CD4-positive, alpha-beta memory T cell (primary cell): Measurements from ENCODE around the gene ETV6. TPM values are rescaled to one million over a fixed set of nuclear protein-coding genes. Genes with fewer than 3 reads are reported as not detected.
A peak's percentile ranks its signal among the peaks of the same experiment; 100 is the strongest.
"Not testable (repeated sequence)": the region's sequence is repeated elsewhere in the genome, so short reads cannot be mapped to it uniquely, and the experiment has no call there.

ENCODE experiments used
- CTCF ChIA-PET: fragments of 350-600 bp; sonication (Branson Sonifier 250); formaldehyde crosslinking; loops from one replicate; lab custom pipeline; 2021; ENCODE audit warnings: inconsistent platforms; ENCODE audit not compliant: partially characterized antibody; lab: Charles Lee
- POLR2A ChIA-PET: fragments of 350-600 bp; sonication (Branson Sonifier 250); formaldehyde crosslinking; loops from one replicate; lab custom pipeline; 2021; ENCODE audit not compliant: partially characterized antibody; lab: Charles Lee
- DNase-seq, 5 donors: peaks; one replicate each; pipeline versions ENCODE4 v3.0.0 to v3.0.0-alpha.2; 2020 to 2022; ENCODE audit warnings: mixed read lengths in 1 of 5
- H3K27ac ChIP-seq: one replicate; pipeline ENCODE4 v1.7.0; 2013; ENCODE audit warnings: low read depth, low read length
- H3K27me3 ChIP-seq: 2 replicates; pipeline ENCODE4 v1.7.0; 2013; ENCODE audit warnings: mild to moderate bottlenecking, low read length, moderate library complexity; ENCODE audit not compliant: insufficient read depth
- H3K36me3 ChIP-seq: 2 replicates; pipeline ENCODE4 v1.7.0; 2013; ENCODE audit warnings: mild to moderate bottlenecking, low read length, moderate library complexity; ENCODE audit not compliant: insufficient read depth
- H3K4me1 ChIP-seq: 2 replicates; pipeline ENCODE4 v1.7.0; 2013; ENCODE audit warnings: mild to moderate bottlenecking, low read length, moderate library complexity; ENCODE audit not compliant: insufficient read depth
- H3K4me3 ChIP-seq, 2 donors: one replicate each; pipeline ENCODE4 v1.7.0; 2013; ENCODE audit warnings: low read length in 2 of 2, mild to moderate bottlenecking in 1 of 2
- H3K9me3 ChIP-seq, 2 donors: one replicate each; pipeline ENCODE4 v1.7.0; 2013; ENCODE audit warnings: low read length in 2 of 2, control low read depth in 1 of 2; ENCODE audit not compliant: control insufficient read depth in 1 of 2
- H3K27ac Mint-ChIP-seq, 7 donors: one replicate each; pipeline ENCODE4 v1.8.0; 2020 to 2021; ENCODE audit warnings: mixed read lengths in 7 of 7, mild to moderate bottlenecking in 6 of 7, inconsistent platforms in 3 of 7, moderate library complexity in 3 of 7
- H3K27me3 Mint-ChIP-seq, 2 donors: one replicate each; pipeline ENCODE4 v1.8.0; 2020 to 2021; ENCODE audit warnings: mixed read lengths in 2 of 2
- H3K36me3 Mint-ChIP-seq, 2 donors: one replicate each; pipeline ENCODE4 v1.8.0; 2020 to 2021; ENCODE audit warnings: mixed read lengths in 2 of 2, inconsistent platforms in 1 of 2, mild to moderate bottlenecking in 1 of 2
- H3K4me1 Mint-ChIP-seq, 4 donors: one replicate each; pipeline ENCODE4 v1.8.0; 2020 to 2021; ENCODE audit warnings: mixed read lengths in 4 of 4, mild to moderate bottlenecking in 1 of 4
- H3K4me3 Mint-ChIP-seq, 8 donors: one replicate each; pipeline ENCODE4 v1.8.0; 2020 to 2021; ENCODE audit warnings: mixed read lengths in 8 of 8, mild to moderate bottlenecking in 7 of 8, moderate library complexity in 6 of 8, inconsistent platforms in 3 of 8
- H3K9me3 Mint-ChIP-seq, 8 donors: one replicate each; pipeline ENCODE4 v1.8.0; 2020 to 2021; ENCODE audit warnings: mixed read lengths in 8 of 8, mild to moderate bottlenecking in 5 of 8, inconsistent platforms in 3 of 8, moderate library complexity in 1 of 8
- intact Hi-C: fragments of 100-400 bp; cut with micrococcal nuclease; formaldehyde crosslinking; loops from one replicate; pipeline ENCODE4 v1.15.1; 2023
- polyA plus RNA-seq, 2 donors: library from polyadenylated mRNA; unstranded; fragments of 300-500 nt; fragmentation: Illumina TruSeq; gene quantifications; one replicate each; pipeline ENCODE4 v1.2.3, GENCODE V29; 2021
- total RNA-seq, 2 experiments: library from RNA; stranded (reverse); gene quantifications; one replicate each; pipeline ENCODE4 v1.2.3, GENCODE V29; 2021

Gene ETV6
- total and polyA plus RNA-seq, 4 experiments from 2014 or later, result 3.3 to 43.9 (median 25.7) TPM

DNA sequence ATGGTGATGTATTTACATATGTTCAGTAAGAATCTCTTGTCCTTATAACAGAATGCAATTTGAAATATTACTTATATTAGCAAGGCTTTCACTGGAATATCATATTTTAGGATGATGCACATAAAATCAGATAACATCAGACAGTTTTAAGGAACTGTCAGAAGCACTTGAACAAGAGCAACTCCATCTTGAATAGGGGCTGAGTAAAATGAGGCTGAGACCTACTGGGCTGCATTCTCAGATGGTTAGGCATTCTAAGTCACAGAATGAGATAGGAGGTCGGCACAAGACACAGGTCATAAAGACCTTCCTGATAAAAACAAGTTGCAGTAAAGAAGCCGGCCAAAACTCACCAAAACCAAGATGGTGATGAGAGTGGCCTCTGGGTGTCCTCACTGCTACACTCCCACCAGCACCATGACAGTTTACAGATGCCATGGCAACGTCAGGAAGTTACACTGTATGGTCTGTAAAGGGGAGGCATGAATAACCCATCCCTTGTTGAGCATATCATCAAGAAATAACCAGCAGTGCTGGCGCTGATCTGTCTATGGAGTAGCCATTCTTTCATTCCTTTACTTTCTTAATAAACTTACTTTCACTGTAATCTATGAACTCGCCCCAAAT is 27.6 kb upstream of the ETV6 start:
- Histone ChIP-seq H3K36me3 (no peaks in the 10 kb centered on the region), H3K9me3 (no peaks in the 10 kb centered on the region), H3K4me1 (no peaks in the 10 kb centered on the region), H3K27ac (no peak overlapping the region), H3K27me3 (no peaks in the 10 kb centered on the region), H3K4me3 (no peak overlapping the region)
- H3K27me3 Mint-ChIP-seq, result no peaks in the 10 kb centered on the region
- no peak overlapping the region for H3K4me3 Mint-ChIP-seq
- no peaks in the 10 kb centered on the region for H3K36me3 Mint-ChIP-seq
- intact Hi-C loops, result loop anchor here (1.0 to 5.0 kb wide), 4 partner anchors 27 to 411 kb away; partner anchors contain the start of gene ETV6
- peak overlapping the region in 2 of 7 donors; percentile 39 to 91 for H3K27ac Mint-ChIP-seq
- CTCF ChIA-PET, result interaction anchor here (0.8 to 4.9 kb wide), 6 partner anchors 17 to 415 kb away, joined by 3 to 48 read pairs (median 4); no protein-coding TSS in a partner anchor
- no peaks in the 10 kb centered on the region for H3K9me3 Mint-ChIP-seq
- DNase-seq, result peak; percentile 21 to 43 (median 34)
- H3K4me1 Mint-ChIP-seq, result peaks cover 0 to 6% (median 3%) of the 10 kb centered on the region in 4 donors
- POLR2A ChIA-PET, result no interaction called here

DNA sequence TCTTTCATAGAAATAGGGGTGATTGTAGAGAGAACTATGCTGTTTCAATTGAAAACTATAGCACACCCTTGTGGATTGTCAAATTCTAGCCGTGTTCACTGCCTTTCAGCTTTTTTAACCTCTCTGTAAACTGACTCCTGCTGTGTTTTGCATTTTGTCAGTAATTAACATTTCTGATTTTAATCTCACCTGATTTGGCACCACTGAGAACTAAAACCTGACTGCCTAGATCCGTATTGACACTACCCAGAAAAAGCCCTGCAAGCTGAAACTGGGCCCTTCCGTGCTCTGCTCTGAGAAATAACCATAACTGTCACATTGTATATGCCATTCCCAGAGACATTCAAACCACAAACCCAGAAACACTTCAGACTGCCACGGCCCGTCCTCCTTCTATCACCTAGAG is 26.6 kb upstream of the ETV6 start:
- Histone ChIP-seq H3K9me3 (no peaks in the 10 kb centered on the region), H3K36me3 (no peaks in the 10 kb centered on the region), H3K27ac (no peak overlapping the region), H3K4me1 (no peaks in the 10 kb centered on the region), H3K4me3 (no peak overlapping the region), H3K27me3 (no peaks in the 10 kb centered on the region)
- Mint-ChIP-seq H3K9me3 (no peaks in the 10 kb centered on the region), H3K36me3 (no peaks in the 10 kb centered on the region), H3K27ac (no peak overlapping the region), H3K27me3 (no peaks in the 10 kb centered on the region), H3K4me1 (peaks cover 0 to 6% (median 3%) of the 10 kb centered on the region in 4 donors), H3K4me3 (no peak overlapping the region)
- CTCF ChIA-PET, result interaction anchor here (0.6 to 4.9 kb wide), 6 partner anchors 16 to 410 kb away, joined by 3 to 48 read pairs (median 3); no protein-coding TSS in a partner anchor
- POLR2A ChIA-PET, result interaction anchor here (0.8 kb wide), 1 partner anchor 410 kb away, joined by 5 read pairs; no protein-coding TSS in a partner anchor
- intact Hi-C loops, result loop anchor here (1.0 to 5.0 kb wide), 4 partner anchors 26 to 410 kb away; partner anchors contain the start of gene ETV6
- no peak for DNase-seq

DNA sequence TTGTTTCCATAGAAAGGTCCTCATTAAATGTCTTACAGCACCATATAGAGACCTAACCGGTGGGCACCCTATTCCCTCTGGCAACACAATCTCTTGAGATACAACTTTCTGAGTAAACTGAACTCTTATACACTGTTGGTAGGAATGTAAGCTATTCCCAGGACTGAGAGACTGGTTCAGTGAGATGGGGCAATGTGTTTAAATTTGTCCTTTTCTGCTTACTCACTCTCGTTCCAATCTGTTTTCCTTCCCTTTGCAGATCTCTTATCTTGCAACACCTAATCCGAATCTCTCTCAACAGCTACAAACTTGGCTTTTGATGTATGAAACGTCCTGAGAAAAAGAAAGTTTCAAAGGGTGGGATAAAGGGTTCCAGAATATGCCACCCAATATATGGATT is 26.1 kb upstream of the ETV6 start:
- no peak for DNase-seq
- Mint-ChIP-seq H3K27ac (no peak overlapping the region), H3K4me1 (peaks cover 0 to 6% (median 3%) of the 10 kb centered on the region in 4 donors), H3K27me3 (no peaks in the 10 kb centered on the region), H3K36me3 (no peaks in the 10 kb centered on the region), H3K9me3 (no peaks in the 10 kb centered on the region), H3K4me3 (no peak overlapping the region)
- ChIA-PET POLR2A (no interaction called here), CTCF (interaction anchor here (0.6 to 4.9 kb wide), 5 partner anchors 15 to 410 kb away, joined by 3 to 48 read pairs (median 3); no protein-coding TSS in a partner anchor)
- intact Hi-C loops, result loop anchor here (2.0 to 5.0 kb wide), 2 partner anchors 25 to 41 kb away; partner anchors contain the start of gene ETV6
- Histone ChIP-seq H3K9me3 (no peaks in the 10 kb centered on the region), H3K36me3 (no peaks in the 10 kb centered on the region), H3K27ac (no peak overlapping the region), H3K27me3 (no peaks in the 10 kb centered on the region), H3K4me3 (no peak overlapping the region), H3K4me1 (no peaks in the 10 kb centered on the region)

DNA sequence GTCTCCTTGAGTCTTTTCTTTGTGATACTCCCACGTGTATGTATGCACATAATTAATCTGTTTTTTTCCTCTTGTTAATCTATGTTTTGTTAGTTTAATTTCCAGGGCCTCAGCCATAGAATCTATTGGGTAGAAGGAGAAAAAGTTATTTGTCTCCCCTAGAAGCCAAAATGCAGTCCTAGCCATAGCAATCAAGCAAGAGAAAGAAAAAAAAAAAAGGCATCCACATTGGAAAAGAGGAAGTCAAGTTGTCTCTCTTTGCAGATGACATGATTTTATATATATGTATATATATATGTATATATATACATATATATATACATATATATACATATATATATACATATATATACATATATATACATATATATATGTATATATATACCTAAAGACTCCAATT is 25.4 kb upstream of the ETV6 start:
- H3K9me3 ChIP-seq, result no peaks in the 10 kb centered on the region
- no peak for DNase-seq
- Mint-ChIP-seq H3K27ac (no peak overlapping the region), H3K36me3 (no peaks in the 10 kb centered on the region), H3K27me3 (no peaks in the 10 kb centered on the region), H3K4me1 (peaks cover 0 to 6% (median 3%) of the 10 kb centered on the region in 4 donors), H3K4me3 (no peak overlapping the region), H3K9me3 (no peaks in the 10 kb centered on the region)
- ChIA-PET CTCF (interaction anchor here (0.6 to 4.9 kb wide), 3 partner anchors 43 to 1298 kb away, joined by 3 to 48 read pairs (median 3); no protein-coding TSS in a partner anchor), POLR2A (interaction anchor here (0.9 kb wide), 1 partner anchor 25 kb away, joined by 3 read pairs; the partner anchor contains the start of gene ETV6)
- H3K4me1 ChIP-seq, result no peaks in the 10 kb centered on the region
- H3K4me3 ChIP-seq, result no peak overlapping the region
- intact Hi-C loops, result loop anchor here (5.0 kb wide), 1 partner anchor 42 kb away; no protein-coding TSS in a partner anchor
- H3K27ac ChIP-seq, result no peak overlapping the region
- H3K36me3 ChIP-seq, result no peaks in the 10 kb centered on the region
- no peaks in the 10 kb centered on the region for H3K27me3 ChIP-seq

- intact Hi-C loops, result not testable (repeated sequence)
Measured at GRCh38 chr12:11627709-11628108, 21.8 kb upstream of the ETV6 start.

GRCh38 chr12:11628353-11628752 is 21.1 kb upstream of the ETV6 start:
- DNase-seq, result no peak
- H3K27me3 ChIP-seq, result no peaks in the 10 kb centered on the region
- H3K27ac ChIP-seq, result no peak overlapping the region
- H3K4me1 ChIP-seq, result no peaks in the 10 kb centered on the region
- CTCF ChIA-PET, result interaction anchor here (1.2 to 2.4 kb wide), 3 partner anchors 11 to 411 kb away, joined by 3 to 12 read pairs (median 3); no protein-coding TSS in a partner anchor
- intact Hi-C loops, result no loop called here
- H3K36me3 ChIP-seq, result no peaks in the 10 kb centered on the region
- Mint-ChIP-seq H3K27me3 (peaks cover 0 to 1% of the 10 kb centered on the region in 2 donors), H3K9me3 (no peaks in the 10 kb centered on the region), H3K4me1 (peaks cover 0 to 4% (median 0%) of the 10 kb centered on the region in 4 donors), H3K27ac (no peak overlapping the region), H3K4me3 (no peak overlapping the region), H3K36me3 (no peaks in the 10 kb centered on the region)
- no peaks in the 10 kb centered on the region for H3K9me3 ChIP-seq
- no peak overlapping the region for H3K4me3 ChIP-seq
- POLR2A ChIA-PET, result no interaction called here

More at GRCh38 chr12:11627709-11628108, 21.8 kb upstream of the ETV6 start:
- H3K27ac Mint-ChIP-seq, H3K27me3 Mint-ChIP-seq, H3K4me3 Mint-ChIP-seq, H3K9me3 Mint-ChIP-seq, H3K36me3 ChIP-seq, POLR2A ChIA-PET, H3K4me1 Mint-ChIP-seq, H3K36me3 Mint-ChIP-seq, DNase-seq, H3K27ac ChIP-seq, H3K4me3 ChIP-seq, H3K9me3 ChIP-seq, H3K4me1 ChIP-seq, H3K27me3 ChIP-seq: not testable (repeated sequence)
- CTCF ChIA-PET, result interaction anchor here (1.2 to 2.4 kb wide), 3 partner anchors 11 to 411 kb away, joined by 3 to 12 read pairs (median 3); no protein-coding TSS in a partner anchor
